ENCODE measurements around the gene UBE2R2.

GRCh38 chr9:33914887-33915628, 98.1 kb downstream of the UBE2R2 start:
- TF ChIP-seq EZH2 (IDR thresholded peaks at IDR 0.05; ENCODE audit: borderline replicate concordance) (no peak), CTCF (IDR thresholded peaks at IDR 0.05; ENCODE audit: poor library complexity) (no peak), EZH2phosphoT487 (IDR thresholded peaks at IDR 0.05; ENCODE audit: low read depth, severe bottlenecking, unreplicated experiment) (no peak)

All from hepatocyte (in vitro differentiated cells).